WTC11 (cell line): ENCODE data around the gene KRTAP5-2. TPM values are rescaled to one million over a fixed set of nuclear protein-coding genes. Genes with fewer than 3 reads are reported as not detected.

Experiments used
- ATAC-seq: fragments of 200-7000 bp; cut with Tn5 transposase; 2 replicates; pipeline ENCODE4 v1.10.0; 2021; ENCODE audit warnings: mild to moderate bottlenecking, moderate library complexity
- CTCF ChIA-PET: fragments of 300-600 bp; sonication (Branson Sonifier 250); formaldehyde crosslinking; loops from one replicate; lab custom pipeline; 2021; ENCODE audit warnings: antibody characterized with exemption; lab: Charles Lee
- POLR2A ChIA-PET: fragments of 350-600 bp; sonication (Branson Sonifier 250); formaldehyde crosslinking; loops from one replicate; lab custom pipeline; 2021; ENCODE audit warnings: antibody characterized with exemption; lab: Charles Lee
- DNase-seq: peaks from one replicate; pipeline ENCODE4 v3.0.0; 2021; ENCODE audit warnings: low spot score
- H3K27ac Mint-ChIP-seq: 2 replicates; pipeline ENCODE4 v1.8.0; 2021; ENCODE audit warnings: mixed read lengths
- H3K27me3 Mint-ChIP-seq: 2 replicates; pipeline ENCODE4 v1.8.0; 2021; ENCODE audit warnings: low read depth, mild to moderate bottlenecking, moderate library complexity, mixed read lengths
- H3K36me3 Mint-ChIP-seq: 2 replicates; pipeline ENCODE4 v1.8.0; 2021; ENCODE audit warnings: mixed read lengths
- H3K4me1 Mint-ChIP-seq: 2 replicates; pipeline ENCODE4 v1.8.0; 2022; ENCODE audit warnings: mixed read lengths
- H3K4me3 Mint-ChIP-seq: 2 replicates; pipeline ENCODE4 v1.8.0; 2021; ENCODE audit warnings: mild to moderate bottlenecking, moderate library complexity, mixed read lengths
- H3K9me3 Mint-ChIP-seq: 2 replicates; pipeline ENCODE4 v1.8.0; 2021; ENCODE audit warnings: mixed read lengths
- CBFB ChIP-seq: sonication (generic); formaldehyde crosslinking; IDR thresholded peaks from 2 replicates; pipeline ENCODE4 v1.8.1; 2022; ENCODE audit warnings: mild to moderate bottlenecking, low read depth, missing genetic modification reagents
- EMX1 ChIP-seq: fragments of 250-450 bp; sonication (Bioruptor Pico); IDR thresholded peaks from 2 replicates; pipeline ENCODE4 v1.8.0; 2021; ENCODE audit warnings: mild to moderate bottlenecking
- GRHL2 ChIP-seq: fragments of 250-450 bp; sonication (Bioruptor Pico); IDR thresholded peaks from 2 replicates; pipeline ENCODE4 v1.8.0; 2022; ENCODE audit warnings: mild to moderate bottlenecking, moderate library complexity; ENCODE audit not compliant: insufficient replicate concordance, severe bottlenecking
- GTF2I ChIP-seq: fragments of 250-450 bp; sonication (Bioruptor Pico); conservative IDR thresholded peaks from 2 replicates; pipeline ENCODE4 v1.4.0; 2021; ENCODE audit warnings: mild to moderate bottlenecking
- NFATC4 ChIP-seq: fragments of 250-450 bp; sonication (Bioruptor Pico); IDR thresholded peaks from 2 replicates; pipeline ENCODE4 v1.9.0; 2021; ENCODE audit warnings: mild to moderate bottlenecking
- NR1H2 ChIP-seq: sonication (generic); formaldehyde crosslinking; IDR thresholded peaks from 2 replicates; pipeline ENCODE4 v1.9.0; 2021; ENCODE audit warnings: mild to moderate bottlenecking, moderate library complexity, missing genetic modification reagents
- NR2C2 ChIP-seq: sonication (generic); formaldehyde crosslinking; IDR thresholded peaks from 2 replicates; pipeline ENCODE4 v1.8.0; 2022; ENCODE audit warnings: mild to moderate bottlenecking, missing genetic modification reagents
- NR3C1 ChIP-seq: sonication (generic); formaldehyde crosslinking; conservative IDR thresholded peaks from 2 replicates; pipeline ENCODE4 v1.8.1; 2023; ENCODE audit warnings: low read depth, mild to moderate bottlenecking, missing genetic modification reagents
- SOX15 ChIP-seq: fragments of 250-450 bp; sonication (Bioruptor Pico); IDR thresholded peaks from 2 replicates; pipeline ENCODE4 v1.9.0; 2021; ENCODE audit warnings: mild to moderate bottlenecking
- TCF7 ChIP-seq: sonication (generic); formaldehyde crosslinking; IDR thresholded peaks from 2 replicates; pipeline ENCODE4 v1.8.0; 2022; ENCODE audit warnings: mild to moderate bottlenecking, low read depth, missing genetic modification reagents, moderate library complexity
- ZNF121 ChIP-seq: sonication (generic); formaldehyde crosslinking; IDR thresholded peaks from 2 replicates; pipeline ENCODE4 v1.8.0; 2023; ENCODE audit warnings: missing genetic modification reagents
- total RNA-seq: library from RNA; stranded (reverse); gene quantifications from 3 replicates; pipeline ENCODE4 v1.2.3, GENCODE V29; 2021
- TF ChIP-seq, protein P1 (sequence below): sonication (generic); formaldehyde crosslinking; IDR thresholded peaks from 2 replicates; pipeline ENCODE4 v1.8.1; 2023; ENCODE audit warnings: mild to moderate bottlenecking, missing genetic modification reagents
- TF ChIP-seq, protein P2 (sequence below): sonication (generic); formaldehyde crosslinking; IDR thresholded peaks from 2 replicates; pipeline ENCODE4 v1.8.0; 2022; ENCODE audit warnings: mild to moderate bottlenecking, missing genetic modification reagents
- TF ChIP-seq, protein P3 (sequence below): fragments of 250-450 bp; sonication (Bioruptor Pico); IDR thresholded peaks from 2 replicates; pipeline ENCODE4 v1.9.0; 2021; ENCODE audit warnings: mild to moderate bottlenecking, borderline replicate concordance
- TF ChIP-seq, protein P4 (sequence below): sonication (generic); formaldehyde crosslinking; IDR thresholded peaks from 2 replicates; pipeline ENCODE4 v1.8.0; 2022; ENCODE audit warnings: mild to moderate bottlenecking, missing genetic modification reagents
- TF ChIP-seq, protein P5 (sequence below): sonication (generic); formaldehyde crosslinking; IDR thresholded peaks from 2 replicates; pipeline ENCODE4 v1.8.0; 2023; ENCODE audit warnings: missing genetic modification reagents, mild to moderate bottlenecking, borderline replicate concordance

KRTAP5-2 gene
- total RNA-seq, 1 experiment from 2014 or later, result not detected

DNA sequence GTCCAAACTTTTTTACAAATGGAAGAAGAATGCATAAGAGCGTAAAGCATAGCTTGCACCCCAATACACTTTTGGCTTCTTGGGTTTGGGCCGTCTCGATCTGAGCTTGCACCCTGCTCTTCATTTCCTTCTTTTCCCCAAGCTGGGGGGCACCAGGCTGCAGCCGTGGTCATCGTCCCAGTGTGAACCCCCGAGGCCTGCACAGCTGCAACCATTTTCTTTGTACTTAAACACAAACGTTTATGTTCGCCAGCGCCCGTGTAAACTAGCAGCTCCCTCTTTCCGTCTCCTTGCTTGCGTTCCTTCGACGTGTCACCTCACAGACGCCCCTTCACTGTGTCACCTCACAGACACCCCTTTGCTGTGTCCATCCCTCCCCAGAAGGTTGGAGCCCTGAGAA, 41.6 kb upstream of the KRTAP5-2 start:
- POLR2A ChIA-PET, result no interaction called here
- Mint-ChIP-seq H3K9me3 (no peaks in the 10 kb centered on the region), H3K4me3 (no peak overlapping the region), H3K27ac (no peak overlapping the region), H3K36me3 (no peaks in the 10 kb centered on the region), H3K4me1 (peaks cover 3% of the 10 kb centered on the region), H3K27me3 (peaks cover 10% of the 10 kb centered on the region)
- ATAC-seq, result no peak; the same call in 1 of the 2 replicates
- CTCF ChIA-PET, result interaction anchor here (0.6 to 4.8 kb wide), 30 partner anchors 8 to 512 kb away, joined by 3 to 57 read pairs (median 4); partner anchors contain the start of gene KRTAP5-5
- DNase-seq, result no peak
- TF ChIP-seq, protein P1, sequence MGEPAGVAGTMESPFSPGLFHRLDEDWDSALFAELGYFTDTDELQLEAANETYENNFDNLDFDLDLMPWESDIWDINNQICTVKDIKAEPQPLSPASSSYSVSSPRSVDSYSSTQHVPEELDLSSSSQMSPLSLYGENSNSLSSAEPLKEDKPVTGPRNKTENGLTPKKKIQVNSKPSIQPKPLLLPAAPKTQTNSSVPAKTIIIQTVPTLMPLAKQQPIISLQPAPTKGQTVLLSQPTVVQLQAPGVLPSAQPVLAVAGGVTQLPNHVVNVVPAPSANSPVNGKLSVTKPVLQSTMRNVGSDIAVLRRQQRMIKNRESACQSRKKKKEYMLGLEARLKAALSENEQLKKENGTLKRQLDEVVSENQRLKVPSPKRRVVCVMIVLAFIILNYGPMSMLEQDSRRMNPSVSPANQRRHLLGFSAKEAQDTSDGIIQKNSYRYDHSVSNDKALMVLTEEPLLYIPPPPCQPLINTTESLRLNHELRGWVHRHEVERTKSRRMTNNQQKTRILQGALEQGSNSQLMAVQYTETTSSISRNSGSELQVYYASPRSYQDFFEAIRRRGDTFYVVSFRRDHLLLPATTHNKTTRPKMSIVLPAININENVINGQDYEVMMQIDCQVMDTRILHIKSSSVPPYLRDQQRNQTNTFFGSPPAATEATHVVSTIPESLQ, result no peak
- TF ChIP-seq GTF2I (CRISPR knock-in tag), result no peak
- TF ChIP-seq, protein P2, sequence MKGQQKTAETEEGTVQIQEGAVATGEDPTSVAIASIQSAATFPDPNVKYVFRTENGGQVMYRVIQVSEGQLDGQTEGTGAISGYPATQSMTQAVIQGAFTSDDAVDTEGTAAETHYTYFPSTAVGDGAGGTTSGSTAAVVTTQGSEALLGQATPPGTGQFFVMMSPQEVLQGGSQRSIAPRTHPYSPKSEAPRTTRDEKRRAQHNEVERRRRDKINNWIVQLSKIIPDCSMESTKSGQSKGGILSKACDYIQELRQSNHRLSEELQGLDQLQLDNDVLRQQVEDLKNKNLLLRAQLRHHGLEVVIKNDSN (CRISPR knock-in tag), result no peak
- TF ChIP-seq, protein P3, sequence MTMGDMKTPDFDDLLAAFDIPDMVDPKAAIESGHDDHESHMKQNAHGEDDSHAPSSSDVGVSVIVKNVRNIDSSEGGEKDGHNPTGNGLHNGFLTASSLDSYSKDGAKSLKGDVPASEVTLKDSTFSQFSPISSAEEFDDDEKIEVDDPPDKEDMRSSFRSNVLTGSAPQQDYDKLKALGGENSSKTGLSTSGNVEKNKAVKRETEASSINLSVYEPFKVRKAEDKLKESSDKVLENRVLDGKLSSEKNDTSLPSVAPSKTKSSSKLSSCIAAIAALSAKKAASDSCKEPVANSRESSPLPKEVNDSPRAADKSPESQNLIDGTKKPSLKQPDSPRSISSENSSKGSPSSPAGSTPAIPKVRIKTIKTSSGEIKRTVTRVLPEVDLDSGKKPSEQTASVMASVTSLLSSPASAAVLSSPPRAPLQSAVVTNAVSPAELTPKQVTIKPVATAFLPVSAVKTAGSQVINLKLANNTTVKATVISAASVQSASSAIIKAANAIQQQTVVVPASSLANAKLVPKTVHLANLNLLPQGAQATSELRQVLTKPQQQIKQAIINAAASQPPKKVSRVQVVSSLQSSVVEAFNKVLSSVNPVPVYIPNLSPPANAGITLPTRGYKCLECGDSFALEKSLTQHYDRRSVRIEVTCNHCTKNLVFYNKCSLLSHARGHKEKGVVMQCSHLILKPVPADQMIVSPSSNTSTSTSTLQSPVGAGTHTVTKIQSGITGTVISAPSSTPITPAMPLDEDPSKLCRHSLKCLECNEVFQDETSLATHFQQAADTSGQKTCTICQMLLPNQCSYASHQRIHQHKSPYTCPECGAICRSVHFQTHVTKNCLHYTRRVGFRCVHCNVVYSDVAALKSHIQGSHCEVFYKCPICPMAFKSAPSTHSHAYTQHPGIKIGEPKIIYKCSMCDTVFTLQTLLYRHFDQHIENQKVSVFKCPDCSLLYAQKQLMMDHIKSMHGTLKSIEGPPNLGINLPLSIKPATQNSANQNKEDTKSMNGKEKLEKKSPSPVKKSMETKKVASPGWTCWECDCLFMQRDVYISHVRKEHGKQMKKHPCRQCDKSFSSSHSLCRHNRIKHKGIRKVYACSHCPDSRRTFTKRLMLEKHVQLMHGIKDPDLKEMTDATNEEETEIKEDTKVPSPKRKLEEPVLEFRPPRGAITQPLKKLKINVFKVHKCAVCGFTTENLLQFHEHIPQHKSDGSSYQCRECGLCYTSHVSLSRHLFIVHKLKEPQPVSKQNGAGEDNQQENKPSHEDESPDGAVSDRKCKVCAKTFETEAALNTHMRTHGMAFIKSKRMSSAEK (CRISPR knock-in tag), result no peak
- TF ChIP-seq EMX1, result no peak
- no peak for TF ChIP-seq NFATC4 (CRISPR knock-in tag)
- no peak for TF ChIP-seq NR2C2 (CRISPR knock-in tag)

DNA sequence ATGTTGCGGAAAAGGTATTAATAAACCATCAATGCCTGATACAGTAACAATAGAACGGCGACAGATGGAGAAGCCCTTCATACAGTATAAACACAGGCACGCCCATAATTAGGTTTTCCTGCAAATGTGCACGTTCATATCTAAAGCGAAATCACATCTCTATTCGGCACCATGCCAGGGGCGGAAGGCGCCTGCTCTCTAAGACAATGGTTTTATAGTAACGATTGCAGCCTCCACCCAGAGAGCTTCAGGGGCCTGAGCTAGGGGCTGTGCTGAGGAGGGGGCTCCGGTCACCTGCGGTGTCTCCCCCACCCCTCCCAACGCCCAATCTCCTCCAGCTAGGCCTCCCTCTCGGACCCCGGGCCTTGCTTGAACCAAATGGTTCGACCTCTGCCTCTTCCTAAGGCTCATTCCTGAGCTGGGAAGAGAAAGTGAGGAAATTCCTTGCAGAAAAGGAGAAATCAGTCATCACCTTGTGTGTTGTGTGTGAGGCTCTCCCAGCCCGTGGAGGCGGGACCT, 41.1 kb upstream of the KRTAP5-2 start:
- DNase-seq (no peak), ATAC-seq (no peak)
- peaks cover 3% of the 10 kb centered on the region for H3K4me1 Mint-ChIP-seq
- ChIA-PET POLR2A (no interaction called here), CTCF (interaction anchor here (0.7 to 4.8 kb wide), 18 partner anchors 9 to 512 kb away, joined by 3 to 57 read pairs (median 6); partner anchors contain the start of gene KRTAP5-5)
- no peaks in the 10 kb centered on the region for H3K36me3 Mint-ChIP-seq
- H3K27ac Mint-ChIP-seq, result no peak overlapping the region
- peaks cover 15% of the 10 kb centered on the region for H3K27me3 Mint-ChIP-seq
- H3K4me3 Mint-ChIP-seq, result no peak overlapping the region
- TF ChIP-seq NR3C1 (CRISPR knock-in tag), result no peak
- no peak for TF ChIP-seq SOX15 (CRISPR knock-in tag)
- no peak for TF ChIP-seq ZNF121
- TF ChIP-seq, protein P4, sequence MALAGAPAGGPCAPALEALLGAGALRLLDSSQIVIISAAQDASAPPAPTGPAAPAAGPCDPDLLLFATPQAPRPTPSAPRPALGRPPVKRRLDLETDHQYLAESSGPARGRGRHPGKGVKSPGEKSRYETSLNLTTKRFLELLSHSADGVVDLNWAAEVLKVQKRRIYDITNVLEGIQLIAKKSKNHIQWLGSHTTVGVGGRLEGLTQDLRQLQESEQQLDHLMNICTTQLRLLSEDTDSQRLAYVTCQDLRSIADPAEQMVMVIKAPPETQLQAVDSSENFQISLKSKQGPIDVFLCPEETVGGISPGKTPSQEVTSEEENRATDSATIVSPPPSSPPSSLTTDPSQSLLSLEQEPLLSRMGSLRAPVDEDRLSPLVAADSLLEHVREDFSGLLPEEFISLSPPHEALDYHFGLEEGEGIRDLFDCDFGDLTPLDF (CRISPR knock-in tag), result no peak
- TF ChIP-seq, all 79 proteins: peak for 0
- H3K9me3 Mint-ChIP-seq, result no peaks in the 10 kb centered on the region

DNA sequence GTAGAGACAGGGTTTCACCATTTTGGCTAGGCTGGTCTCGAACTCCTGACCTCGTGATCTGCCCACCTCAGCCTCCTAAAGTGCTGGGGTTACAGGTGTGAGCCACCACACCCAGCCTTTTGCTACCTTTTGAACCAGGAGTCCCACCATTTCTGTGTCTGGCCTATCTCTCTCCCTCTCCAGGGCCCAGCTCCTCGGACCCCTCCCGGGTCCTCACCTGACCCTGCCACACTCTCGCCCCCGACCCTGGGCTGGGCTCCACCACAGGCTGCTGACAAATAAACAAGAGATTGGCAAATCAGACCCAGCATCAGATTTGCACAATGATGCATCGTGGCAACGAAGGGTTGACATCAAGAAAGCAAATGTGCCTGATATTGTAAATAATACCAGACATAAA, 40.2 kb upstream of the KRTAP5-2 start:
- POLR2A ChIA-PET, result no interaction called here
- DNase-seq (no peak), ATAC-seq (no peak)
- H3K27me3 Mint-ChIP-seq, result peaks cover 20% of the 10 kb centered on the region
- no peaks in the 10 kb centered on the region for H3K36me3 Mint-ChIP-seq
- H3K27ac Mint-ChIP-seq, result no peak overlapping the region
- H3K4me1 Mint-ChIP-seq, result peaks cover 3% of the 10 kb centered on the region
- no peak overlapping the region for H3K4me3 Mint-ChIP-seq
- CTCF ChIA-PET, result interaction anchor here (0.6 to 4.8 kb wide), 6 partner anchors 8 to 195 kb away, joined by 3 to 45 read pairs (median 4); partner anchors contain the start of gene KRTAP5-5
- H3K9me3 Mint-ChIP-seq, result no peaks in the 10 kb centered on the region
- TF ChIP-seq CBFB (CRISPR knock-in tag) (no peak), NFATC4 (CRISPR knock-in tag) (no peak), TCF7 (CRISPR knock-in tag) (no peak), GRHL2 (CRISPR knock-in tag) (no peak), NR1H2 (CRISPR knock-in tag) (no peak)
- TF ChIP-seq, protein P5, sequence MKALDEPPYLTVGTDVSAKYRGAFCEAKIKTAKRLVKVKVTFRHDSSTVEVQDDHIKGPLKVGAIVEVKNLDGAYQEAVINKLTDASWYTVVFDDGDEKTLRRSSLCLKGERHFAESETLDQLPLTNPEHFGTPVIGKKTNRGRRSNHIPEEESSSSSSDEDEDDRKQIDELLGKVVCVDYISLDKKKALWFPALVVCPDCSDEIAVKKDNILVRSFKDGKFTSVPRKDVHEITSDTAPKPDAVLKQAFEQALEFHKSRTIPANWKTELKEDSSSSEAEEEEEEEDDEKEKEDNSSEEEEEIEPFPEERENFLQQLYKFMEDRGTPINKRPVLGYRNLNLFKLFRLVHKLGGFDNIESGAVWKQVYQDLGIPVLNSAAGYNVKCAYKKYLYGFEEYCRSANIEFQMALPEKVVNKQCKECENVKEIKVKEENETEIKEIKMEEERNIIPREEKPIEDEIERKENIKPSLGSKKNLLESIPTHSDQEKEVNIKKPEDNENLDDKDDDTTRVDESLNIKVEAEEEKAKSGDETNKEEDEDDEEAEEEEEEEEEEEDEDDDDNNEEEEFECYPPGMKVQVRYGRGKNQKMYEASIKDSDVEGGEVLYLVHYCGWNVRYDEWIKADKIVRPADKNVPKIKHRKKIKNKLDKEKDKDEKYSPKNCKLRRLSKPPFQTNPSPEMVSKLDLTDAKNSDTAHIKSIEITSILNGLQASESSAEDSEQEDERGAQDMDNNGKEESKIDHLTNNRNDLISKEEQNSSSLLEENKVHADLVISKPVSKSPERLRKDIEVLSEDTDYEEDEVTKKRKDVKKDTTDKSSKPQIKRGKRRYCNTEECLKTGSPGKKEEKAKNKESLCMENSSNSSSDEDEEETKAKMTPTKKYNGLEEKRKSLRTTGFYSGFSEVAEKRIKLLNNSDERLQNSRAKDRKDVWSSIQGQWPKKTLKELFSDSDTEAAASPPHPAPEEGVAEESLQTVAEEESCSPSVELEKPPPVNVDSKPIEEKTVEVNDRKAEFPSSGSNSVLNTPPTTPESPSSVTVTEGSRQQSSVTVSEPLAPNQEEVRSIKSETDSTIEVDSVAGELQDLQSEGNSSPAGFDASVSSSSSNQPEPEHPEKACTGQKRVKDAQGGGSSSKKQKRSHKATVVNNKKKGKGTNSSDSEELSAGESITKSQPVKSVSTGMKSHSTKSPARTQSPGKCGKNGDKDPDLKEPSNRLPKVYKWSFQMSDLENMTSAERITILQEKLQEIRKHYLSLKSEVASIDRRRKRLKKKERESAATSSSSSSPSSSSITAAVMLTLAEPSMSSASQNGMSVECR (CRISPR knock-in tag), result no peak
